SK-N-SH (cell line): Measurements from ENCODE around the gene USPL1. TPM values are rescaled to one million over a fixed set of nuclear protein-coding genes. Genes with fewer than 3 reads are reported as not detected.

Source experiments
- CTCF ChIA-PET: fragments of 300-600, 350-600 bp; formaldehyde crosslinking; extraction: SDS; loops from one replicate; lab custom pipeline; 2021; lab: Yijun Ruan, JAX
- POLR2A ChIA-PET: fragments of 350-600 bp; sonication (Branson Sonifier 250); formaldehyde crosslinking; extraction: SDS; loops from one replicate; lab custom pipeline; 2020; ENCODE audit warnings: antibody characterized with exemption, inconsistent platforms; lab: Yijun Ruan, JAX
- DNase-seq: peaks from one replicate; pipeline ENCODE4 v3.0.0; 2012
- H2AFZ ChIP-seq: fragments of 200-600 bp; sonication (generic); 2 replicates; pipeline ENCODE4 v1.8.1; 2016; ENCODE audit warnings: antibody characterized with exemption, mild to moderate bottlenecking, low read depth
- H3F3A ChIP-seq: fragments of 200-600 bp; sonication (generic); replicated peaks from 2 replicates; pipeline ENCODE3; 2016; ENCODE audit warnings: antibody characterized with exemption, mild to moderate bottlenecking; ENCODE audit not compliant: insufficient read depth
- H3K27ac ChIP-seq, 2 experiments: fragments of 200-500 bp in 1 of 2; fragments of 200-600 bp in 1 of 2; sonication (Bioruptor generic) in 1 of 2; sonication (generic), shearing (Covaris generic) in 1 of 2; 2 replicates each; pipeline versions ENCODE4 v1.5.1 to v1.6.1; 2014 to 2016; ENCODE audit warnings: low read depth in 2 of 2, inconsistent platforms in 1 of 2, low read length in 1 of 2, mild to moderate bottlenecking in 1 of 2, mixed read lengths in 1 of 2
- H3K27me3 ChIP-seq: fragments of 200-600 bp; sonication (generic), shearing (Covaris generic); 2 replicates; pipeline ENCODE4 v1.6.1; 2016; ENCODE audit warnings: mixed run types; ENCODE audit not compliant: insufficient read depth
- H3K36me3 ChIP-seq, 2 experiments: fragments of 200-500 bp in 1 of 2; fragments of 200-600 bp in 1 of 2; sonication (Bioruptor generic) in 1 of 2; sonication (generic) in 1 of 2; replicated peaks in 1 of 2; 2 replicates each; pipeline versions ENCODE3 to v1.5.1; 2014 to 2016; ENCODE audit warnings: low read length in 1 of 2, mild to moderate bottlenecking in 1 of 2; ENCODE audit not compliant: insufficient read depth in 2 of 2, control insufficient read depth in 1 of 2
- H3K4me1 ChIP-seq, 2 experiments: fragments of 200-500 bp in 1 of 2; fragments of 200-600 bp in 1 of 2; sonication (Bioruptor generic) in 1 of 2; sonication (generic), shearing (Covaris generic) in 1 of 2; 2 replicates each; pipeline versions ENCODE4 v1.5.1 to v1.6.1; 2014 to 2016; ENCODE audit warnings: low read depth in 1 of 2, low read length in 1 of 2, mixed run types in 1 of 2; ENCODE audit not compliant: insufficient read depth in 2 of 2, control insufficient read depth in 1 of 2
- H3K4me2 ChIP-seq: fragments of 200-600 bp; sonication (generic), shearing (Covaris generic); 2 replicates; pipeline ENCODE4 v1.6.1; 2017; ENCODE audit warnings: mixed run types
- H3K4me3 ChIP-seq, 2 experiments: fragments of 200-500 bp in 1 of 2; fragments of 200-600 bp in 1 of 2; sonication (Bioruptor generic) in 1 of 2; sonication (generic), shearing (Covaris generic) in 1 of 2; 2 replicates each; pipeline versions ENCODE4 v1.5.1 to v1.8.1; 2014 to 2016; ENCODE audit warnings: low read depth in 2 of 2, inconsistent platforms in 1 of 2, low read length in 1 of 2, mild to moderate bottlenecking in 1 of 2, mixed read lengths in 1 of 2, moderate library complexity in 1 of 2
- H3K79me2 ChIP-seq: fragments of 200-600 bp; sonication (generic); 2 replicates; pipeline ENCODE4 v1.8.1; 2017; ENCODE audit warnings: mild to moderate bottlenecking; ENCODE audit not compliant: insufficient read depth
- H3K9ac ChIP-seq: fragments of 200-600 bp; sonication (generic); 2 replicates; pipeline ENCODE4 v1.6.1; 2017; ENCODE audit warnings: mixed run types
- H3K9me2 ChIP-seq: fragments of 200-600 bp; sonication (generic); 2 replicates; pipeline ENCODE4 v1.6.1; 2017; ENCODE audit warnings: mixed run types
- H3K9me3 ChIP-seq: fragments of 200-600 bp; sonication (generic); 2 replicates; pipeline ENCODE4 v1.6.1; 2017; ENCODE audit warnings: mixed run types, mild to moderate bottlenecking, moderate library complexity
- H4K20me1 ChIP-seq: fragments of 200-600 bp; sonication (generic); 2 replicates; pipeline ENCODE4 v1.6.1; 2017; ENCODE audit warnings: mild to moderate bottlenecking, mixed run types; ENCODE audit not compliant: insufficient read depth
- CHD2 ChIP-seq: fragments of 150-350 bp; IDR thresholded peaks from 2 replicates; pipeline ENCODE4 v1.6.1; 2018; ENCODE audit warnings: low read length; ENCODE audit not compliant: partially characterized antibody
- ELF1 ChIP-seq: IDR thresholded peaks from 2 replicates; pipeline ENCODE4 v1.4.0; 2012
- FOXJ3 ChIP-seq: sonication (generic); formaldehyde crosslinking; IDR thresholded peaks from 2 replicates; pipeline ENCODE4 v1.5.1; 2020; ENCODE audit warnings: mild to moderate bottlenecking, missing genetic modification reagents
- FOXM1 ChIP-seq: IDR thresholded peaks from 2 replicates; pipeline ENCODE4 v1.4.0; 2012; ENCODE audit warnings: low read depth, mild to moderate bottlenecking
- MEF2A ChIP-seq: IDR thresholded peaks from 2 replicates; pipeline ENCODE4 v1.4.0; 2012; ENCODE audit warnings: low read depth, borderline replicate concordance
- MXI1 ChIP-seq: IDR thresholded peaks from 2 replicates; pipeline ENCODE4 v1.6.1; 2012; ENCODE audit warnings: mild to moderate bottlenecking, low read depth, low read length, improper control_type of control experiment
- RAD21 ChIP-seq: IDR thresholded peaks from 2 replicates; pipeline ENCODE4 v1.6.1; 2012; ENCODE audit warnings: mild to moderate bottlenecking, low read length
- REST ChIP-seq: IDR thresholded peaks from 2 replicates; pipeline ENCODE4 v1.6.1; 2012; ENCODE audit warnings: mild to moderate bottlenecking, low read depth, low read length, moderate library complexity
- RFX5 ChIP-seq: IDR thresholded peaks from 2 replicates; pipeline ENCODE4 v1.6.1; 2012; ENCODE audit warnings: mild to moderate bottlenecking, improper control_type of control experiment, low read length
- RXRA ChIP-seq: IDR thresholded peaks from 2 replicates; pipeline ENCODE4 v1.4.0; 2012; ENCODE audit warnings: low read depth, mild to moderate bottlenecking, borderline replicate concordance
- SIN3A ChIP-seq: IDR thresholded peaks from 2 replicates; pipeline ENCODE4 v1.6.1; 2012; ENCODE audit warnings: low read depth, mild to moderate bottlenecking, low read length, moderate library complexity, borderline replicate concordance
- TAF1 ChIP-seq: IDR thresholded peaks from 2 replicates; pipeline ENCODE4 v1.6.1; 2012; ENCODE audit warnings: low read depth, mild to moderate bottlenecking, low read length, moderate library complexity, borderline replicate concordance
- TCF12 ChIP-seq: IDR thresholded peaks from 2 replicates; pipeline ENCODE4 v1.4.0; 2012
- TEAD4 ChIP-seq: IDR thresholded peaks from 2 replicates; pipeline ENCODE4 v1.4.0; 2012; ENCODE audit warnings: mild to moderate bottlenecking, borderline replicate concordance; ENCODE audit not compliant: insufficient read depth
- WGBS: methylation state at CpG from one replicate; pipeline ENCODE4 v1.1.6; 2017; ENCODE audit warnings: low lambda C conversion rate; 5-methylcytosine and 5-hydroxymethylcytosine counted together
- polyA plus RNA-seq, 3 experiments: library from polyadenylated mRNA; depleted of rRNA; stranded (reverse); fragments of >200 nt; gene quantifications; 2 replicates each; pipeline ENCODE4 v1.2.3, GENCODE V29; 2012
- TF ChIP-seq, protein P1 (sequence below): fragments of 150-350 bp; IDR thresholded peaks from 2 replicates; pipeline ENCODE4 v1.6.1; 2017; ENCODE audit warnings: antibody characterized with exemption, low read length, low read depth, borderline replicate concordance
- TF ChIP-seq, protein P2 (sequence below): IDR thresholded peaks from 2 replicates; pipeline ENCODE4 v1.4.0; 2012; ENCODE audit warnings: low read depth, borderline replicate concordance
- TF ChIP-seq, protein P3 (sequence below): fragments of 200-600 bp; sonication (generic); IDR thresholded peaks from 2 replicates; pipeline ENCODE4 v1.6.1; 2017; ENCODE audit warnings: antibody characterized with exemption, mild to moderate bottlenecking, moderate library complexity
- TF ChIP-seq, protein P4 (sequence below): IDR thresholded peaks from 2 replicates; pipeline ENCODE4; 2012

The USPL1 gene
- polyA plus RNA-seq, 1 of the 3 experiments (the other 2 are of a cell fraction): 6.4 TPM

- TF ChIP-seq, protein P1, sequence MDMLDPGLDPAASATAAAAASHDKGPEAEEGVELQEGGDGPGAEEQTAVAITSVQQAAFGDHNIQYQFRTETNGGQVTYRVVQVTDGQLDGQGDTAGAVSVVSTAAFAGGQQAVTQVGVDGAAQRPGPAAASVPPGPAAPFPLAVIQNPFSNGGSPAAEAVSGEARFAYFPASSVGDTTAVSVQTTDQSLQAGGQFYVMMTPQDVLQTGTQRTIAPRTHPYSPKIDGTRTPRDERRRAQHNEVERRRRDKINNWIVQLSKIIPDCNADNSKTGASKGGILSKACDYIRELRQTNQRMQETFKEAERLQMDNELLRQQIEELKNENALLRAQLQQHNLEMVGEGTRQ: no peak
- TF ChIP-seq TAF1 (peak; percentile 89), RAD21 (peak; percentile 16; the same call in 1 of the 2 replicates), FOXJ3 (CRISPR knock-in tag) (peak; percentile 96), TCF12 (peak; percentile 51; the same call in 1 of the 2 replicates), MEF2A (no peak), SIN3A (peak; percentile 96; the same call in 1 of the 2 replicates), ELF1 (peak; percentile 97)
- TF ChIP-seq, protein P2, sequence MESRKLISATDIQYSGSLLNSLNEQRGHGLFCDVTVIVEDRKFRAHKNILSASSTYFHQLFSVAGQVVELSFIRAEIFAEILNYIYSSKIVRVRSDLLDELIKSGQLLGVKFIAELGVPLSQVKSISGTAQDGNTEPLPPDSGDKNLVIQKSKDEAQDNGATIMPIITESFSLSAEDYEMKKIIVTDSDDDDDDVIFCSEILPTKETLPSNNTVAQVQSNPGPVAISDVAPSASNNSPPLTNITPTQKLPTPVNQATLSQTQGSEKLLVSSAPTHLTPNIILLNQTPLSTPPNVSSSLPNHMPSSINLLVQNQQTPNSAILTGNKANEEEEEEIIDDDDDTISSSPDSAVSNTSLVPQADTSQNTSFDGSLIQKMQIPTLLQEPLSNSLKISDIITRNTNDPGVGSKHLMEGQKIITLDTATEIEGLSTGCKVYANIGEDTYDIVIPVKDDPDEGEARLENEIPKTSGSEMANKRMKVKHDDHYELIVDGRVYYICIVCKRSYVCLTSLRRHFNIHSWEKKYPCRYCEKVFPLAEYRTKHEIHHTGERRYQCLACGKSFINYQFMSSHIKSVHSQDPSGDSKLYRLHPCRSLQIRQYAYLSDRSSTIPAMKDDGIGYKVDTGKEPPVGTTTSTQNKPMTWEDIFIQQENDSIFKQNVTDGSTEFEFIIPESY: no peak
- TF ChIP-seq, protein P3, sequence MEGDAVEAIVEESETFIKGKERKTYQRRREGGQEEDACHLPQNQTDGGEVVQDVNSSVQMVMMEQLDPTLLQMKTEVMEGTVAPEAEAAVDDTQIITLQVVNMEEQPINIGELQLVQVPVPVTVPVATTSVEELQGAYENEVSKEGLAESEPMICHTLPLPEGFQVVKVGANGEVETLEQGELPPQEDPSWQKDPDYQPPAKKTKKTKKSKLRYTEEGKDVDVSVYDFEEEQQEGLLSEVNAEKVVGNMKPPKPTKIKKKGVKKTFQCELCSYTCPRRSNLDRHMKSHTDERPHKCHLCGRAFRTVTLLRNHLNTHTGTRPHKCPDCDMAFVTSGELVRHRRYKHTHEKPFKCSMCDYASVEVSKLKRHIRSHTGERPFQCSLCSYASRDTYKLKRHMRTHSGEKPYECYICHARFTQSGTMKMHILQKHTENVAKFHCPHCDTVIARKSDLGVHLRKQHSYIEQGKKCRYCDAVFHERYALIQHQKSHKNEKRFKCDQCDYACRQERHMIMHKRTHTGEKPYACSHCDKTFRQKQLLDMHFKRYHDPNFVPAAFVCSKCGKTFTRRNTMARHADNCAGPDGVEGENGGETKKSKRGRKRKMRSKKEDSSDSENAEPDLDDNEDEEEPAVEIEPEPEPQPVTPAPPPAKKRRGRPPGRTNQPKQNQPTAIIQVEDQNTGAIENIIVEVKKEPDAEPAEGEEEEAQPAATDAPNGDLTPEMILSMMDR: no peak
Measured at GRCh38 chr13:30617315-30618185, at the start of gene USPL1 (continued).

DNA sequence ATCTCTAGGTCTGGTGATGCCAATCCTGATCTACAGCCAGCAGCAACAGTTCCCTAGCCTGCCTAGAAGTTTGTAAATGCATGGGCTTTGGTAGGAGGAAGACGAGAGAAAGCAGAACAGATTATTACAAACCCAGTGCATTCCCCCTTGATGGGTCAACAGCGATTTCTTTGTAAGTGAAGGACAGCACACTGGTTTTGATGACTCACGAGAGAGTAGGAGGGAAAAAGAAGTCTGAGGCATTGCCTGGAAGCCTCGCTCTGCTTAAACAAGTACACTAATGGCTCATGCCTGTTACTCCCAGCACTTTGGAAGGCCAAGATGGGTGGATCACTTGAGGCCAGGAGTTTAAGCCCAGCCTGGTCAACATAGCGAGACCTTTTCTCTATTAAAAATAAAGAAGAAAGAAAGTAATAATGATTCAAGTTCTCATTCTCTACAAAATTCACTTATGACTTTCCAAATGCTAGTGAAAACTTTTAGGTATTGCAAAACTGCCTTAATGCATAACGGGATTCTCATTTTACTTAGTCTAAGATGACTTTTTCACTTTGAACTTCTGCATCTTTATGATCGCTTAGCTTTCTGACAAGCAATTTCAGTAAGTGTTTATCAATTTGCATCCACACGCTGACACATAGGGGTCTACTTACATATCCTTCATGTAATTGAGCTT is 47.7 kb upstream of the USPL1 start:
- Histone ChIP-seq H3K4me3 (0 out of 4 replicates have a peak overlapping the region, but pooled peaks of 1 of the 2 experiments have one; percentile 20), H3K9me2 (no peaks in the 10 kb centered on the region), H3K79me2 (0 out of 2 replicates have a peak, but pooled peaks cover 4% of the 10 kb centered on the region), H3K4me1 (peaks cover 6 to 13% of the 10 kb centered on the region in 2 experiments), H4K20me1 (no peaks in the 10 kb centered on the region), H3K9ac (peak overlapping the region; percentile 9; the same call in 1 of the 2 replicates), H3K27me3 (no peaks in the 10 kb centered on the region), H3K27ac (peak overlapping the region; percentile 54 to 86; a peak in 3 of 4 replicates), H3K9me3 (no peaks in the 10 kb centered on the region), H2AFZ (peak overlapping the region; percentile 56), H3K36me3 (no peaks in the 10 kb centered on the region), H3F3A (peaks cover 17% of the 10 kb centered on the region), H3K4me2 (peak overlapping the region; percentile 57)
- 34% methylated on average over 8 of the region's 8 CpGs for WGBS
- DNase-seq: no peak
- ChIA-PET CTCF (no interaction called here), POLR2A (no interaction called here)
- TF ChIP-seq CHD2 (no peak), SIN3A (0 out of 2 replicates have a peak, but pooled peaks have one; percentile 44), REST (no peak), TCF12 (peak; percentile 54), ELF1 (no peak), RFX5 (no peak), RXRA (peak; percentile 56; the same call in 1 of the 2 replicates), FOXM1 (no peak), MXI1 (no peak), TEAD4 (0 out of 2 replicates have a peak, but pooled peaks have one; percentile 16)
- TF ChIP-seq, protein P4, sequence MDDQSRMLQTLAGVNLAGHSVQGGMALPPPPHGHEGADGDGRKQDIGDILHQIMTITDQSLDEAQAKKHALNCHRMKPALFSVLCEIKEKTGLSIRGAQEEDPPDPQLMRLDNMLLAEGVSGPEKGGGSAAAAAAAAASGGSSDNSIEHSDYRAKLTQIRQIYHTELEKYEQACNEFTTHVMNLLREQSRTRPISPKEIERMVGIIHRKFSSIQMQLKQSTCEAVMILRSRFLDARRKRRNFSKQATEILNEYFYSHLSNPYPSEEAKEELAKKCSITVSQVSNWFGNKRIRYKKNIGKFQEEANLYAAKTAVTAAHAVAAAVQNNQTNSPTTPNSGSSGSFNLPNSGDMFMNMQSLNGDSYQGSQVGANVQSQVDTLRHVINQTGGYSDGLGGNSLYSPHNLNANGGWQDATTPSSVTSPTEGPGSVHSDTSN: peak; percentile 70
